AG09309 (cell line): ENCODE results near the gene RNF125.
A peak's percentile ranks its signal among the peaks of the same experiment; 100 is the strongest.
"Not testable (repeated sequence)": the region's sequence is repeated elsewhere in the genome, so short reads cannot be mapped to it uniquely, and the experiment has no call there.

ENCODE experiments used
- DNase-seq: peaks from one replicate; pipeline ENCODE4 v3.0.0-alpha.2; 2010; ENCODE audit warnings: low read depth
- H3K4me3 ChIP-seq: 2 replicates; pipeline ENCODE4 v1.5.1; 2011; ENCODE audit warnings: mild to moderate bottlenecking, low read depth, low read length, moderate library complexity; ENCODE audit not compliant: control insufficient read depth
- TF ChIP-seq, protein P1 (sequence below): IDR thresholded peaks from 2 replicates; pipeline ENCODE4 v1.5.1; 2011; ENCODE audit warnings: mild to moderate bottlenecking, low read depth, low read length, inconsistent platforms; ENCODE audit not compliant: insufficient read depth, control insufficient read depth; ENCODE audit errors: missing control alignments

The RNF125 gene

DNA sequence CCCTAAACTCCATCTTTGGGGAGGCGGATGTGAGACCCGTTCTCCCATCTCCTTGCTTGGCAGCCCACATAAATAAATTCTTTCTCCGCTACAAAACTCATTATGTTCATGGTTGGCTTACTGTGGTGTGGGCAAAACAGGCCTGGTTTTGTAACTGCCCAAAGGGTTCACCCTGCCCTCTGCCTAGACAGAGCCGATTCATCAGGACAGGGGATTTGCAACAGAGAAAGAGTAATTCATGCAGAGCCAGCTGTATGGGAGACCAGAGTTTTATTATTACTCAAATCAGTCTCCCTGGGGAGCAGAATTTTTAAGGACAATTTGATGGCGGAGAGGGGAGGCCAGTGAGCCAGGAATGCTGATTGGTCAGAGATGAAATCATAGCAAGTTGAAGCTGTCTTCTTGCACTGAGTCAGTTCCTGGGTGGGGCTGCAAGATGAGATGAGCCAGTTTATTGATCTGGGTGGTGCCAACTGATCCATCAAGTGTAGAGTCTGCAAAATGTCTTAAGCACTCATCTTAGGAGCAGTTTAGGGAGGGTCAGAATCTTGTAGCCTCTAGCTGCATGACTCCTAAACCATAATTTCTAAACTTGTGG lies 8.4 kb upstream of the RNF125 start:
- no peak overlapping the region for H3K4me3 ChIP-seq
- TF ChIP-seq, protein P1, sequence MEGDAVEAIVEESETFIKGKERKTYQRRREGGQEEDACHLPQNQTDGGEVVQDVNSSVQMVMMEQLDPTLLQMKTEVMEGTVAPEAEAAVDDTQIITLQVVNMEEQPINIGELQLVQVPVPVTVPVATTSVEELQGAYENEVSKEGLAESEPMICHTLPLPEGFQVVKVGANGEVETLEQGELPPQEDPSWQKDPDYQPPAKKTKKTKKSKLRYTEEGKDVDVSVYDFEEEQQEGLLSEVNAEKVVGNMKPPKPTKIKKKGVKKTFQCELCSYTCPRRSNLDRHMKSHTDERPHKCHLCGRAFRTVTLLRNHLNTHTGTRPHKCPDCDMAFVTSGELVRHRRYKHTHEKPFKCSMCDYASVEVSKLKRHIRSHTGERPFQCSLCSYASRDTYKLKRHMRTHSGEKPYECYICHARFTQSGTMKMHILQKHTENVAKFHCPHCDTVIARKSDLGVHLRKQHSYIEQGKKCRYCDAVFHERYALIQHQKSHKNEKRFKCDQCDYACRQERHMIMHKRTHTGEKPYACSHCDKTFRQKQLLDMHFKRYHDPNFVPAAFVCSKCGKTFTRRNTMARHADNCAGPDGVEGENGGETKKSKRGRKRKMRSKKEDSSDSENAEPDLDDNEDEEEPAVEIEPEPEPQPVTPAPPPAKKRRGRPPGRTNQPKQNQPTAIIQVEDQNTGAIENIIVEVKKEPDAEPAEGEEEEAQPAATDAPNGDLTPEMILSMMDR = no peak
- no peak for DNase-seq

DNA sequence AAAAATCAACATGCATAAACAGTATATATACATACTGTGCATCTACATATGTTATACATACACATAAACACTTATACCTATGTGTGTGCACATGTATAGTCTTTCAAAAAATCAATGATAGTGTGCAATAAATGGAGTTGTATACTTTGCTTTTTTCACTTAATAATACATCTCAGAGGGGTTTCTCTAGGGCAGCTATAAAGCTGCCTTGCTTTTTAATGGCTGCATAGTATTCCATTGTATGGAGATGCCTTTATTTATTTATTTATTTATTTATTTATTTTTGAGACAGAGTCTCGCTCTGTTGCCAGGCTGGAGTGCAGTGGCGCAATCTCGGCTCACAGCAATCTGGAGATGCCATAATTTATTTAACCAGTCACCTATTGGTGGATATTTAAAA lies 7.4 kb upstream of the RNF125 start:
- TF ChIP-seq, protein P1 = no peak
- H3K4me3 ChIP-seq = no peak overlapping the region

DNA sequence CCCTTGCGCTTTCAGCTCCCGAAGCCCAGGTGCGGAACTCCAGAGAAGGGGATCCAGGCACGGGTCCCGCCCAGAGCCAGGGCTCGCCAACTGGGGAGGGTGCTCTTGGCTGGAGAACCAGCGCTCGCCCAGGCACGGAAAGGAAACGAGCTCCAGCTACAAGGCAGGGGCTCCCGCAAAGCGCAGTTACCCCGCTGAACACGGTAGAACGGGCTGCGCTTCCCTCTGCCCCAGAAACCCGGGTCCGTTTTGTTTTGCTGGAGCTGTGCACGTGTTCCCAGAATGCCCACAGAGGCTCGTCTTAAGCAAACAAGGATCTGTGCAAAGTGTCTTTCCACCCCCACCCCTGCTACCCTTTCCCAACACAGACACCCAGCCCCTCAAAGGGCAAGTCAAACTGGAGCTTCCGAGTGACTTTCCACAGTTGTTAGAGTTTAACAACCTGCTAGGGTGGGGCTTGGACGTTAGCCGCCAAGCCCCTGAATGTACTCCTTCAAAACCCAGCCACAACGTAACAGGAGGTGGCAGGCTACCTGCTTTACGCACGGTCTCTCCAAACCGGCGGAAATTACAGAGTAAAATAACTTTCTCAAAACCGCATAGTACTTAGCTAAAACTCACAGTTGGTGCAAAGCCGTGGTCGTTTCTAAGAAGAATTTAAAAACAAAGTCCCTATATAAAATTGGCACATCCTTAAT lies 775 bp downstream of the RNF125 start:
- DNase-seq = no peak
- TF ChIP-seq, protein P1 = no peak
- H3K4me3 ChIP-seq = peak overlapping the region; percentile 54

More for the DNA sequence above, 7.4 kb upstream of the RNF125 start:
- no peak for DNase-seq

DNA sequence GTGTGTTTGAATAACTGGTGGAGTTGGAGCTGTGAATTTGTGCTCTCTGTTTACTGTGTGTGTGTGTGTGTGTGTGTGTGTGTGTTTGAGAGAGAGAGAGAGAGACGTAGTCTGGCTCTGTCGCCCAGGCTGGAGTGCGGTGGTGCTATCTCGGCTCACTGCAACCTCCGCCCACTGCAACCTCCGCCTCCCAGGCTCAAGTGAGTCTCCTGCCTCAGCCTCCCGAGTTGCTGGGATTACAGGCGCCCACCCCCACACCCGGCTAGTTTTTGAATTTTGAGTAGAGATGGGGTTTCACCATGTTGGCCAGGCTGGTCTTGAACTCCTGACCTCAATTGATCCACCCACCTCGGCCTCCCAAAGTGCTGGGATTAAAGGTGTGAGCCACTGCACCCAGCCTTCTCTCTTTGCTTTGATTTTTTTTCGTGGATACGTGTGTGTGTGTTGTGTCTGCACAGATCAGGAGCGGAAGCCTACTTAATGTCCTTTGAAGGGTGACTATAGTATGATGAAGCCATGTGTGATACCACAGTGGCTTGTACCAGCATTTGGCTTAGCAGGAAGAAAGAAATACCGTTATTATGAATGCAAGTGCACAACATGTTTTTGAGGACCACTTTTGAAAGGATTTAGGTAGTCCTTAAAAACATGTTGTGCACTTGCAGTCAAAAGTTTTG lies 1.5 kb downstream of the RNF125 start:
- H3K4me3 ChIP-seq, DNase-seq: not testable (repeated sequence)

DNA sequence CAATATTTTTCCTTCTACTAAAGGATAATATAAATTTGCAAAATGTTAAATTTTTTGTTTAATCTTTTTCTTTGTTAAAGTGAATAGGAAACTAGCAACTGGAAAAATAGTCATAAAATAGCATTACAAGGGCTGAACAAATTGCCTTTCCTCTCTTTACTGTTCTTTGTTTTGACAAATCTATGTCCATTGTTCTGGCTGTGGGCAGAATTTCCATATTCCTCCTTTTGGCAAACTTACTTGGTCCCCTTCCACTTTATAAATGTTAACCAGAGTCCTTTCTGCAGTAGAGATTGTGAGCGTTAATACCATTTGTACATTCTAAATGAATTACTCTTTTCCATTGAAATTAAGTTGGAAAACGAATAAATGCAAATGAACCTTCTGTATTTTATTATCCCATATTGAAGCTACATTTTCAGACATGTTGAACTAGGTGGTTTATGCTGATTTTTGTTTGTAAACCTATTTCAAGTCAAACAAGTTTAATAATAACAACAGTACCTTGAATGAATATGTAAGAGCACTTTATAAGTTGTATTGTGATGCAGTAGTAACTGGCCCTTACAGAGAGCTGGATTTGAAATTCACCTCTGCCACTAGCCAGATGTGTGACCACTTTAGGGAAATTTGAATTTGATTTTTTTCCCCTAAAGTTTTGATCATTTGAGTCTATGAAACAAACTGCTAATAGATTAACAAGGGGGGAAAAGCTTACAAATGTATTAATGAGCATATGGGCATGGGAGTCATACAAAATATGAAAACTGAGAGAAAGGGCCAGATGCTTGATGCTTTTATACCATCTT lies 3.3 kb downstream of the RNF125 start:
- no peak overlapping the region for H3K4me3 ChIP-seq
- TF ChIP-seq, protein P1 = no peak
- no peak for DNase-seq

DNA sequence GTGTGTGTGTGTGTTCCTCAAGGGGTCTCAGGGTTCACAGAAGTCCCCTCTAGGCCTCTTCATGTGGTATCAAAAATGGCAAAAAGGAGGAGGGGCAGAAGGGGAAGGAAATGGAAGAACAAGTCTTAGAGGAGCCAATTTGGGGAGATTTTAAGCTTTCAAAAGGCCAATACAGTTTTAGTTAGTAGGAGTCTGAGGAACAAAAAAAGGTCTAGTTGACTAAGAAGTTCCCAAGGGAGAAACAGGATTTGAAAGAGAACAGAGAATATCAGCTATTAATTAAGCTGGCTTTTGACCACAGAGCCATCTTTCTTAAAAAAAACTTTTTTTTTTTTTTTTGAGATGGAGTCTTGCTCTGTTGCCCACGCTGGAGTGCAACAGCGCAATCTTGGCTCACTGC lies 7.1 kb downstream of the RNF125 start:
- no peak overlapping the region for H3K4me3 ChIP-seq
- TF ChIP-seq, protein P1 = no peak
- DNase-seq = no peak
